NCI-H2196 treated with DMSO at 0.1 percent for 48 hours (cell line): ENCODE data around the gene P3H3.

Experiments used
- DNase-seq: peaks from one replicate; lab custom pipeline; 2025; ENCODE audit not compliant: unreplicated experiment; lab: John Stamatoyannopoulos, UW

The P3H3 gene

GRCh38 chr12:6826125-6826733 is 2.0 kb upstream of the P3H3 start:
- no peak for DNase-seq

- no peak for DNase-seq
Measured at GRCh38 chr12:6826734-6827436, 1.3 kb upstream of the P3H3 start.

- peak; percentile 25 for DNase-seq
Measured at GRCh38 chr12:6827437-6827911, 733 bp upstream of the P3H3 start.

- DNase-seq = no peak
Measured at GRCh38 chr12:6828781-6829535, 751 bp downstream of the P3H3 start.

- DNase-seq = no peak
Measured at GRCh38 chr12:6829536-6830220, 1.5 kb downstream of the P3H3 start.

- no peak for DNase-seq
Measured at GRCh38 chr12:6830286-6830890, 2.2 kb downstream of the P3H3 start.

- DNase-seq = no peak
Measured at GRCh38 chr12:6830999-6831398, 2.8 kb downstream of the P3H3 start.

GRCh38 chr12:6831450-6831995 is 3.3 kb downstream of the P3H3 start:
- DNase-seq = no peak

GRCh38 chr12:6832125-6832524 is 3.9 kb downstream of the P3H3 start:
- no peak for DNase-seq

GRCh38 chr12:6833189-6833890 is 5.1 kb downstream of the P3H3 start:
- DNase-seq = no peak

GRCh38 chr12:6834254-6834653 is 6.0 kb downstream of the P3H3 start:
- no peak for DNase-seq

GRCh38 chr12:6834873-6835272 is 6.7 kb downstream of the P3H3 start:
- DNase-seq = no peak

- no peak for DNase-seq
Measured at GRCh38 chr12:6836851-6837250, 8.6 kb downstream of the P3H3 start.

GRCh38 chr12:6837370-6838060 is 9.3 kb downstream of the P3H3 start:
- DNase-seq = no peak

- DNase-seq = no peak
Measured at GRCh38 chr12:6838854-6839253, 10.6 kb downstream of the P3H3 start.

- peak; percentile 7 for DNase-seq
Measured at GRCh38 chr12:6839482-6840201, 11.4 kb downstream of the P3H3 start.

- DNase-seq = no peak
Measured at GRCh38 chr12:6840330-6840729, 12.1 kb downstream of the P3H3 start.

- DNase-seq = no peak
Measured at GRCh38 chr12:6840761-6841515, 12.7 kb downstream of the P3H3 start, which contains the start of gene GNB3. GNB3 (plus strand) TSS chr12:6840925; CDS start chr12:6841288, 363 bp downstream.
